Nephron (organoid): ENCODE data around the gene SCPEP1.
"Not testable (repeated sequence)": the region's sequence is repeated elsewhere in the genome, so short reads cannot be mapped to it uniquely, and the experiment has no call there.

Experiments used
- H3K27ac Mint-ChIP-seq, 3 experiments: 2 replicates each; pipeline ENCODE4 v1.8.0; 2020; ENCODE audit warnings: mixed read lengths in 3 of 3, mild to moderate bottlenecking in 2 of 3, moderate library complexity in 1 of 3
- H3K27me3 Mint-ChIP-seq: 2 replicates; pipeline ENCODE4 v1.8.0; 2021; ENCODE audit warnings: low read depth, mild to moderate bottlenecking, moderate library complexity, mixed read lengths
- H3K36me3 Mint-ChIP-seq: 2 replicates; pipeline ENCODE4 v1.8.0; 2020; ENCODE audit warnings: low read depth, mixed read lengths
- H3K4me1 Mint-ChIP-seq: 2 replicates; pipeline ENCODE4 v1.8.0; 2020; ENCODE audit warnings: mixed read lengths
- H3K4me3 Mint-ChIP-seq, 3 experiments: 2 replicates each; pipeline ENCODE4 v1.8.0; 2020; ENCODE audit warnings: mild to moderate bottlenecking in 3 of 3, mixed read lengths in 3 of 3, moderate library complexity in 2 of 3
- H3K9me3 Mint-ChIP-seq: 2 replicates; pipeline ENCODE4 v1.8.0; 2020; ENCODE audit warnings: mixed read lengths
- TF ChIP-seq, protein P1 (sequence below), 3 experiments: fragments of 200-600 bp; sonication (generic); IDR thresholded peaks; one replicate each; pipeline ENCODE4 v1.5.0; 2021; ENCODE audit warnings: antibody characterized with exemption in 3 of 3; ENCODE audit not compliant: unreplicated experiment in 3 of 3

SCPEP1 gene

GRCh38 chr17:56956992-56957391, 20.9 kb upstream of the SCPEP1 start:
- Mint-ChIP-seq H3K9me3 (no peaks in the 10 kb centered on the region), H3K36me3 (peaks cover 13% of the 10 kb centered on the region), H3K4me1 (peaks cover 23% of the 10 kb centered on the region), H3K4me3 (no peak overlapping the region), H3K27me3 (no peaks in the 10 kb centered on the region), H3K27ac (no peak overlapping the region)
- TF ChIP-seq, protein P1, sequence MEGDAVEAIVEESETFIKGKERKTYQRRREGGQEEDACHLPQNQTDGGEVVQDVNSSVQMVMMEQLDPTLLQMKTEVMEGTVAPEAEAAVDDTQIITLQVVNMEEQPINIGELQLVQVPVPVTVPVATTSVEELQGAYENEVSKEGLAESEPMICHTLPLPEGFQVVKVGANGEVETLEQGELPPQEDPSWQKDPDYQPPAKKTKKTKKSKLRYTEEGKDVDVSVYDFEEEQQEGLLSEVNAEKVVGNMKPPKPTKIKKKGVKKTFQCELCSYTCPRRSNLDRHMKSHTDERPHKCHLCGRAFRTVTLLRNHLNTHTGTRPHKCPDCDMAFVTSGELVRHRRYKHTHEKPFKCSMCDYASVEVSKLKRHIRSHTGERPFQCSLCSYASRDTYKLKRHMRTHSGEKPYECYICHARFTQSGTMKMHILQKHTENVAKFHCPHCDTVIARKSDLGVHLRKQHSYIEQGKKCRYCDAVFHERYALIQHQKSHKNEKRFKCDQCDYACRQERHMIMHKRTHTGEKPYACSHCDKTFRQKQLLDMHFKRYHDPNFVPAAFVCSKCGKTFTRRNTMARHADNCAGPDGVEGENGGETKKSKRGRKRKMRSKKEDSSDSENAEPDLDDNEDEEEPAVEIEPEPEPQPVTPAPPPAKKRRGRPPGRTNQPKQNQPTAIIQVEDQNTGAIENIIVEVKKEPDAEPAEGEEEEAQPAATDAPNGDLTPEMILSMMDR (IDR thresholded peaks at IDR 0.05; ENCODE audit: unreplicated experiment in 3 of 3), result no peak

GRCh38 chr17:56960596-56961538, 17.1 kb upstream of the SCPEP1 start, which contains the start of gene COIL:
COIL (minus strand) TSS chr17:56961050; CDS start chr17:56961019, 31 bp downstream.
- H3K36me3 Mint-ChIP-seq, result no peaks in the 10 kb centered on the region
- H3K9me3 Mint-ChIP-seq, result no peaks in the 10 kb centered on the region
- H3K4me3 Mint-ChIP-seq, result peak within 1 kb of the TSS; percentile 87 to 91 (median 88)
- peaks cover 18% of the 10 kb centered on the region for H3K4me1 Mint-ChIP-seq
- peak within 1 kb of the TSS; percentile 55 to 96 (median 95) for H3K27ac Mint-ChIP-seq
- H3K27me3 Mint-ChIP-seq, result peaks cover 6% of the 10 kb centered on the region
- TF ChIP-seq, protein P1 (IDR thresholded peaks at IDR 0.05; ENCODE audit: unreplicated experiment in 3 of 3), result peak; percentile 99 to 100 (median 100)

- not testable (repeated sequence) for H3K4me3 Mint-ChIP-seq, H3K9me3 Mint-ChIP-seq, H3K4me1 Mint-ChIP-seq, H3K36me3 Mint-ChIP-seq, H3K27me3 Mint-ChIP-seq
- peak overlapping the region; percentile 20 to 87 (median 25) for H3K27ac Mint-ChIP-seq
Measured at GRCh38 chr17:56965241-56965640, 12.7 kb upstream of the SCPEP1 start.

GRCh38 chr17:56965681-56966080, 12.2 kb upstream of the SCPEP1 start:
- peak overlapping the region; percentile 20 to 87 (median 25) for H3K27ac Mint-ChIP-seq
- not testable (repeated sequence) for H3K27me3 Mint-ChIP-seq, H3K4me3 Mint-ChIP-seq, H3K4me1 Mint-ChIP-seq, H3K36me3 Mint-ChIP-seq, H3K9me3 Mint-ChIP-seq

DNA sequence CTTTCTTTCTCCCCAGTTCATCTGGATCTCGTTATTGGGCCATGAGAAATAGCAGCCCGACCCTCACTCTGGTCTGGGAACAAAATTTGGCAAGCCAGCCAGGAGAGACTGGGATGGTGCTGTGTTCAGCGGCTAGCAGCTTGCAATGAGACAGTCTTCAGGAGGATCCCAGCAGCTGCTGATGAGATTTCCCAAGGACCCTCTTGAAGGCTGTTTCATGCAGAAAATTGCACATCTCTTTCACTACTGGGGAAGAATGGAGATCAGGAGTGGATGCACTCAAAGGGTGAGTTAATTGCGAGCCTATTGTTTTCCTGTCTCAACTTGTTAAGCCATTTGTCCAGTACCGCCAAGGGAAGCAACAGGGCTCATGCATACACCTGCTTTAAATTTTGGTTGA, 11.6 kb upstream of the SCPEP1 start:
- H3K4me1 Mint-ChIP-seq, result no peaks in the 10 kb centered on the region
- no peaks in the 10 kb centered on the region for H3K36me3 Mint-ChIP-seq
- peaks cover 7% of the 10 kb centered on the region for H3K9me3 Mint-ChIP-seq
- TF ChIP-seq, protein P1 (IDR thresholded peaks at IDR 0.05; ENCODE audit: unreplicated experiment in 3 of 3), result no peak
- peak overlapping the region in 1 of 3 experiments; percentile 10 for H3K4me3 Mint-ChIP-seq
- peaks cover 6% of the 10 kb centered on the region for H3K27me3 Mint-ChIP-seq
- H3K27ac Mint-ChIP-seq, result peak overlapping the region in 2 of 3 experiments; percentile 49 to 87

DNA sequence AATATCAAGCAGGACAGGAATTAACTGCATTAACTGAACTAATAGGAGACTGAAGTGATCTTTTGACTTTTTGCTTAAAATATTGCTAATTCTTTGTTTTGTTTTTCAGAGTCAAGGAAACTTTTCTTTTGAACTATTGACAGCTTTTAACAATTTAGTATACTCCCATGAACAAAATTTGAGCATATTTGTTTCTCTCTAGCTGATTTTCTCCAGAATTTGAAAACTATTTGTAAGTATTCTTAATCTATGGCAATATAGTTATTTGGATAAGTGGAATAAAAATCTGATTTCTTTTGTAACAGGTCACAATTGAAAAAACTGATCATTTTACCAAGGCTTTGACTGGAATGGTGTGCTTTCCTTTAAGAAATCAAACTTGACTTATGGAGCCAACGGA, 7.0 kb upstream of the SCPEP1 start:
- Mint-ChIP-seq H3K4me3 (no peak overlapping the region), H3K36me3 (no peaks in the 10 kb centered on the region), H3K4me1 (peaks cover 15% of the 10 kb centered on the region), H3K27me3 (peaks cover 8% of the 10 kb centered on the region), H3K27ac (no peak overlapping the region), H3K9me3 (peaks cover 14% of the 10 kb centered on the region)
- TF ChIP-seq, protein P1 (IDR thresholded peaks at IDR 0.05; ENCODE audit: unreplicated experiment in 3 of 3), result no peak
